Fibroblast of lung (primary cell): Measurements from ENCODE around the gene KRTAP26-1. TPM values are rescaled to one million over a fixed set of nuclear protein-coding genes. Genes with fewer than 3 reads are reported as not detected.

Experiments
- DNase-seq, 2 donors: peaks; one replicate each; pipeline versions ENCODE4 v3.0.0 to v3.0.0-alpha.2; 2010; ENCODE audit warnings: low read depth in 2 of 2
- H2AFZ ChIP-seq: 2 replicates; pipeline ENCODE4 v1.5.1; 2012; ENCODE audit warnings: low read length, control low read depth, inconsistent platforms
- H3K27ac ChIP-seq: 2 replicates; pipeline ENCODE4 v1.5.1; 2011; ENCODE audit warnings: low read length, control low read depth; ENCODE audit not compliant: insufficient read depth
- H3K27me3 ChIP-seq: 2 replicates; pipeline ENCODE4 v1.5.1; 2011; ENCODE audit warnings: mild to moderate bottlenecking, low read length; ENCODE audit not compliant: control insufficient read depth, insufficient read depth
- H3K36me3 ChIP-seq: 2 replicates; pipeline ENCODE4 v1.5.1; 2011; ENCODE audit warnings: low read length; ENCODE audit not compliant: control insufficient read depth, insufficient read depth
- H3K4me1 ChIP-seq: 2 replicates; pipeline ENCODE4 v1.5.1; 2011; ENCODE audit warnings: low read length; ENCODE audit not compliant: control insufficient read depth, insufficient read depth; ENCODE audit errors: extremely low read depth
- H3K4me2 ChIP-seq: 2 replicates; pipeline ENCODE4 v1.5.1; 2011; ENCODE audit warnings: low read length, control low read depth; ENCODE audit not compliant: insufficient read depth; ENCODE audit errors: extremely low read depth
- H3K4me3 ChIP-seq, 4 experiments: fragments of 200-600 bp in 1 of 4; sonication (generic) in 1 of 4; replicated peaks in 1 of 4; 2 replicates each; pipeline ENCODE4 v1.5.1; 2011 to 2016; ENCODE audit warnings: low read length in 4 of 4, low read depth in 3 of 4, mild to moderate bottlenecking in 3 of 4, control low read depth in 2 of 4, inconsistent platforms in 1 of 4, mixed read lengths in 1 of 4; ENCODE audit not compliant: insufficient read depth in 1 of 4; ENCODE audit errors: control extremely low read depth in 1 of 4
- H3K79me2 ChIP-seq: 2 replicates; pipeline ENCODE4 v1.5.1; 2012; ENCODE audit warnings: mild to moderate bottlenecking, low read length, inconsistent platforms; ENCODE audit not compliant: control insufficient read depth, insufficient read depth
- H3K9ac ChIP-seq: 2 replicates; pipeline ENCODE4 v1.5.1; 2011; ENCODE audit warnings: mild to moderate bottlenecking, low read length, control low read depth; ENCODE audit not compliant: insufficient read depth
- H3K9me3 ChIP-seq: 2 replicates; pipeline ENCODE4 v1.5.1; 2012; ENCODE audit warnings: low read depth, low read length; ENCODE audit not compliant: control insufficient read depth, insufficient read depth
- H4K20me1 ChIP-seq: 2 replicates; pipeline ENCODE4 v1.5.1; 2011; ENCODE audit warnings: low read length; ENCODE audit not compliant: control insufficient read depth, insufficient read depth; ENCODE audit errors: extremely low read depth
- EZH2 ChIP-seq: IDR thresholded peaks from 2 replicates; pipeline ENCODE4 v1.5.1; 2012; ENCODE audit warnings: low read length, control low read depth, mild to moderate bottlenecking; ENCODE audit errors: missing control alignments
- polyA plus RNA-seq, 2 donors: library from polyadenylated mRNA; depleted of rRNA in 1 of 2; stranded (reverse) in 1 of 2; unstranded in 1 of 2; fragments of >200 nt; gene quantifications; 2 replicates each; pipeline ENCODE4 v1.2.1, GENCODE V29; 2011 to 2012; ENCODE audit warnings: missing spikeins in 1 of 2
- total RNA-seq: library from RNA; depleted of rRNA; stranded (reverse); fragments of >200 nt; gene quantifications from 2 replicates; pipeline ENCODE4 v1.2.1, GENCODE V29; 2014
- TF ChIP-seq, protein P1 (sequence below), 2 donors: IDR thresholded peaks in 1 of 2; conservative IDR thresholded peaks in 1 of 2; 1 replicate in 1 of 2; 2 replicates in 1 of 2; pipeline ENCODE4 v1.5.1; 2011 to 2012; ENCODE audit warnings: low read length in 2 of 2, control low read depth in 1 of 2, inconsistent platforms in 1 of 2, low read depth in 1 of 2, mild to moderate bottlenecking in 1 of 2

The KRTAP26-1 gene
- total and polyA plus RNA-seq, 2 donors (not counting 1 experiment from before 2014, with no cell fraction given) = not detected

DNA sequence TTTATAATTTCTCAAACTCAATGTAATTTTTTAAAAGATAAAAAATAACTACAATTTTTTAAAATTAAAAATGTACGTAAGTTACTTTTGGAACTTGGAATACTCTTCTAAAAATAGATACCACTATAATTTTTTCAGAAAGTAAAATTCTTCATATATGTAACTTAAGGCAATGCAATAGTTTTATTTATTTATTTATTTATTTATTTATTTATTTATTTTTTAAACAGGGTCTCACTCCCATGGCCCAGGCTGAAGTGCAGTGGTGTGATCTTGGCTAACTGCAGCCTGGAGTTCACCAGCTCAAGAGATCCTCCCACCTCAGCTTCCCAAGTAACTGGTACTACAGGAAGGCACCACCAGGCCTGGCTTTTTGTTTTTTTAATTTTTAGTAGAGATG is 31.4 kb upstream of the KRTAP26-1 start:
- Histone ChIP-seq H3K27ac (no peak overlapping the region), H3K79me2 (no peaks in the 10 kb centered on the region), H3K4me2 (no peak overlapping the region), H3K4me1 (no peaks in the 10 kb centered on the region), H2AFZ (no peak overlapping the region), H4K20me1 (no peaks in the 10 kb centered on the region), H3K9ac (no peak overlapping the region), H3K4me3 (no peak overlapping the region), H3K9me3 (no peaks in the 10 kb centered on the region), H3K36me3 (no peaks in the 10 kb centered on the region), H3K27me3 (no peaks in the 10 kb centered on the region)
- no peak for TF ChIP-seq EZH2
- TF ChIP-seq, protein P1, sequence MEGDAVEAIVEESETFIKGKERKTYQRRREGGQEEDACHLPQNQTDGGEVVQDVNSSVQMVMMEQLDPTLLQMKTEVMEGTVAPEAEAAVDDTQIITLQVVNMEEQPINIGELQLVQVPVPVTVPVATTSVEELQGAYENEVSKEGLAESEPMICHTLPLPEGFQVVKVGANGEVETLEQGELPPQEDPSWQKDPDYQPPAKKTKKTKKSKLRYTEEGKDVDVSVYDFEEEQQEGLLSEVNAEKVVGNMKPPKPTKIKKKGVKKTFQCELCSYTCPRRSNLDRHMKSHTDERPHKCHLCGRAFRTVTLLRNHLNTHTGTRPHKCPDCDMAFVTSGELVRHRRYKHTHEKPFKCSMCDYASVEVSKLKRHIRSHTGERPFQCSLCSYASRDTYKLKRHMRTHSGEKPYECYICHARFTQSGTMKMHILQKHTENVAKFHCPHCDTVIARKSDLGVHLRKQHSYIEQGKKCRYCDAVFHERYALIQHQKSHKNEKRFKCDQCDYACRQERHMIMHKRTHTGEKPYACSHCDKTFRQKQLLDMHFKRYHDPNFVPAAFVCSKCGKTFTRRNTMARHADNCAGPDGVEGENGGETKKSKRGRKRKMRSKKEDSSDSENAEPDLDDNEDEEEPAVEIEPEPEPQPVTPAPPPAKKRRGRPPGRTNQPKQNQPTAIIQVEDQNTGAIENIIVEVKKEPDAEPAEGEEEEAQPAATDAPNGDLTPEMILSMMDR (conservative IDR thresholded peaks at IDR 0.05 in 1 of 2, IDR thresholded peaks at IDR 0.05 in 1 of 2; ENCODE audit: low read depth in 1 of 2, low read length in 2 of 2) = no peak
- DNase-seq = no peak

DNA sequence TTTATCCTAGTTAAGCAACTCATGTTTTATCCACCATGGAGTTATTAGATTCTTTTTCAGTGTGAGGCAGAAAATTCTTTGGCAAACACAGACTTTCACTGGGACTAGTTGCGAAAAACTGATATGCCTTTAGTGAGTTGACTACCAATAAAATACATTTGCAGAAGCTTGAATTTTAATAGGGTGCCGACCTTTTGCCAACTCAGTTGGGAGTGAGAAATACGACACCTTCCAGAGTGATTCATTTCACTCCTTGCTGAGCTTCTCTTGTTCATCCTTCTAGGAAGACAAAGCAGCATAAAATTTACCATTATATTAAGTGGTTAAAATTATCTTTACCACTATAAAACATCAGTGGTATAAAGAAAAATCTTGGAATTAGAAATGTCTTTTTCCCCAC is 29.5 kb upstream of the KRTAP26-1 start:
- TF ChIP-seq EZH2 = no peak
- TF ChIP-seq, protein P1 (conservative IDR thresholded peaks at IDR 0.05 in 1 of 2, IDR thresholded peaks at IDR 0.05 in 1 of 2; ENCODE audit: low read depth in 1 of 2, low read length in 2 of 2) = no peak
- Histone ChIP-seq H3K79me2 (no peaks in the 10 kb centered on the region), H3K4me3 (no peak overlapping the region), H2AFZ (no peak overlapping the region), H3K9ac (no peak overlapping the region), H3K36me3 (no peaks in the 10 kb centered on the region), H3K27me3 (no peaks in the 10 kb centered on the region), H3K27ac (no peak overlapping the region), H4K20me1 (no peaks in the 10 kb centered on the region), H3K4me2 (no peak overlapping the region), H3K9me3 (no peaks in the 10 kb centered on the region), H3K4me1 (no peaks in the 10 kb centered on the region)
- DNase-seq = no peak

- no peak within 1 kb of the TSS for H3K4me2 ChIP-seq
- H3K9ac ChIP-seq = no peak within 1 kb of the TSS
- H3K9me3 ChIP-seq = no peaks in the 10 kb centered on the region
- H3K79me2 ChIP-seq = no peaks in the 10 kb centered on the region
- no peaks in the 10 kb centered on the region for H4K20me1 ChIP-seq
- no peaks in the 10 kb centered on the region for H3K4me1 ChIP-seq
- TF ChIP-seq EZH2 = no peak
- TF ChIP-seq, protein P1 (conservative IDR thresholded peaks at IDR 0.05 in 1 of 2, IDR thresholded peaks at IDR 0.05 in 1 of 2; ENCODE audit: low read depth in 1 of 2, low read length in 2 of 2) = no peak
- H3K4me3 ChIP-seq = no peak within 1 kb of the TSS
- H3K36me3 ChIP-seq = no peaks in the 10 kb centered on the region
- no peaks in the 10 kb centered on the region for H3K27me3 ChIP-seq
- H2AFZ ChIP-seq = no peak within 1 kb of the TSS
- DNase-seq = no peak
- H3K27ac ChIP-seq = no peak within 1 kb of the TSS
These were observed 28.4 kb upstream of the KRTAP26-1 start, which contains the start of gene KRTAP23-1 for GRCh38 chr21:30348506-30348905. TSS of gene KRTAP23-1 (minus strand) at chr21:30348606. CDS start at chr21:30348606, 0 bp downstream.
